GM23248 (cell line): ENCODE measurements around the gene GPR37. TPM values are rescaled to one million over a fixed set of nuclear protein-coding genes. Genes with fewer than 3 reads are reported as not detected.

Source experiments
- DNase-seq: peaks from one replicate; pipeline ENCODE4 v3.0.0-alpha.2; 2015
- H2AFZ ChIP-seq: fragments of 200-600 bp; sonication (generic); 2 replicates; pipeline ENCODE4 v1.6.1; 2016; ENCODE audit warnings: antibody characterized with exemption
- H3F3A ChIP-seq: fragments of 200-600 bp; sonication (generic); 2 replicates; pipeline ENCODE4 v1.6.1; 2016; ENCODE audit warnings: mild to moderate bottlenecking, antibody characterized with exemption, mixed run types; ENCODE audit not compliant: insufficient read depth
- H3K27ac ChIP-seq: fragments of 200-600 bp; sonication (generic); 2 replicates; pipeline ENCODE4 v1.5.1; 2016; ENCODE audit warnings: mild to moderate bottlenecking
- H3K27me3 ChIP-seq: fragments of 200-600 bp; sonication (generic); replicated peaks from 2 replicates; pipeline ENCODE4 v1.6.1; 2016; ENCODE audit warnings: mild to moderate bottlenecking; ENCODE audit not compliant: insufficient read depth
- H3K36me3 ChIP-seq: fragments of 200-600 bp; sonication (generic); 2 replicates; pipeline ENCODE4 v1.6.1; 2016; ENCODE audit warnings: low read depth, mild to moderate bottlenecking
- H3K4me1 ChIP-seq: fragments of 200-600 bp; sonication (generic); 2 replicates; pipeline ENCODE4 v1.6.1; 2016; ENCODE audit warnings: mild to moderate bottlenecking; ENCODE audit not compliant: insufficient read depth
- H3K4me2 ChIP-seq: fragments of 200-600 bp; sonication (generic); one replicate; pipeline ENCODE4 v1.6.1; 2016; ENCODE audit warnings: mild to moderate bottlenecking; ENCODE audit not compliant: unreplicated experiment
- H3K4me3 ChIP-seq: fragments of 200-600 bp; sonication (generic); 2 replicates; pipeline ENCODE4 v1.5.1; 2016; ENCODE audit warnings: mild to moderate bottlenecking
- H3K79me2 ChIP-seq: fragments of 200-600 bp; sonication (generic); 2 replicates; pipeline ENCODE4 v1.6.1; 2016; ENCODE audit warnings: mild to moderate bottlenecking; ENCODE audit not compliant: insufficient read depth
- H3K9ac ChIP-seq: fragments of 200-600 bp; sonication (generic); 2 replicates; pipeline ENCODE4 v1.6.1; 2016; ENCODE audit warnings: mild to moderate bottlenecking
- H3K9me2 ChIP-seq: fragments of 200-600 bp; sonication (generic); 2 replicates; pipeline ENCODE4 v1.6.1; 2016; ENCODE audit warnings: mixed run types, mild to moderate bottlenecking, moderate library complexity; ENCODE audit not compliant: insufficient read depth
- H3K9me3 ChIP-seq: fragments of 200-600 bp; sonication (generic); one replicate; pipeline ENCODE4 v1.6.1; 2017; ENCODE audit warnings: low read depth
- H4K20me1 ChIP-seq: fragments of 200-600 bp; sonication (generic); 2 replicates; pipeline ENCODE4 v1.6.0; 2016; ENCODE audit not compliant: insufficient read depth
- EZH2 ChIP-seq: fragments of 200-600 bp; sonication (generic); IDR thresholded peaks from 2 replicates; pipeline ENCODE4 v1.6.1; 2018; ENCODE audit warnings: antibody characterized with exemption, mild to moderate bottlenecking; ENCODE audit not compliant: insufficient read depth, poor library complexity, severe bottlenecking
- EZH2phosphoT487 ChIP-seq: fragments of 200-600 bp; sonication (generic); IDR thresholded peaks from 2 replicates; pipeline ENCODE4 v1.6.1; 2018; ENCODE audit warnings: antibody characterized with exemption, moderate library complexity, mild to moderate bottlenecking, low read depth; ENCODE audit not compliant: insufficient read depth
- WGBS, 2 experiments: methylation state at CpG; one replicate each; pipeline ENCODE4 v1.1.6; 2015 to 2017; ENCODE audit warnings: low lambda C conversion rate in 2 of 2, low coverage in 1 of 2; ENCODE audit errors: missing lambda C conversion rate in 2 of 2; 5-methylcytosine and 5-hydroxymethylcytosine counted together
- in situ Hi-C: fragments of 300-500 bp; cut with MboI; formaldehyde crosslinking; loops from 2 replicates; pipeline ENCODE4 v1.15.0; 2020
- polyA plus RNA-seq: library from polyadenylated mRNA; unstranded; fragments of >200 nt; fragmentation: Nextera tagmentation; extraction: Ambion mirVana; gene quantifications from 2 replicates; pipeline ENCODE4 v1.2.1, GENCODE V29; 2016
- total RNA-seq: library from RNA; depleted of rRNA; stranded (reverse); fragments of >200 nt; shearing (Covaris generic); gene quantifications from 2 replicates; pipeline ENCODE4 v1.2.3, GENCODE V29; 2014

The GPR37 gene
- total and polyA plus RNA-seq, 2 experiments from 2014 or later = not detected

GRCh38 chr7:124738639-124739038 lies 27.0 kb downstream of the GPR37 start:
- Histone ChIP-seq H3K9me3 (no peaks in the 10 kb centered on the region), H3K4me1 (no peaks in the 10 kb centered on the region), H4K20me1 (no peaks in the 10 kb centered on the region), H3K27ac (no peak overlapping the region), H3K79me2 (no peaks in the 10 kb centered on the region), H3K9me2 (no peaks in the 10 kb centered on the region), H2AFZ (no peak overlapping the region), H3K36me3 (no peaks in the 10 kb centered on the region), H3K4me3 (no peak overlapping the region), H3K9ac (no peak overlapping the region), H3K4me2 (no peak overlapping the region), H3K27me3 (no peaks in the 10 kb centered on the region), H3F3A (no peaks in the 10 kb centered on the region)
- no peak for DNase-seq
- no peak for TF ChIP-seq EZH2
- no peak for TF ChIP-seq EZH2phosphoT487
- 5 to 6% methylated on average over 3 of the region's 3 CpGs for WGBS, 2 experiments
- in situ Hi-C loops = no loop called here

- WGBS, 2 experiments = 6 to 13% methylated on average over 2 of the region's 2 CpGs
These were observed 27.8 kb downstream of the GPR37 start for GRCh38 chr7:124737760-124738300.

GRCh38 chr7:124728610-124729009 lies 37.0 kb downstream of the GPR37 start:
- H3F3A ChIP-seq = no peaks in the 10 kb centered on the region
- no peaks in the 10 kb centered on the region for H3K79me2 ChIP-seq
- no peaks in the 10 kb centered on the region for H3K9me3 ChIP-seq
- no peak overlapping the region for H3K9ac ChIP-seq
- no peak for TF ChIP-seq EZH2phosphoT487
- H3K4me3 ChIP-seq = no peak overlapping the region
- no peaks in the 10 kb centered on the region for H4K20me1 ChIP-seq
- no peaks in the 10 kb centered on the region for H3K36me3 ChIP-seq
- no peaks in the 10 kb centered on the region for H3K4me1 ChIP-seq
- H3K27ac ChIP-seq = no peak overlapping the region
- DNase-seq = no peak
- H3K4me2 ChIP-seq = no peak overlapping the region
- in situ Hi-C loops = no loop called here
- 0 to 5% methylated on average over 1 of the region's 1 CpG for WGBS, 2 experiments
- H3K27me3 ChIP-seq = no peaks in the 10 kb centered on the region
- H3K9me2 ChIP-seq = no peaks in the 10 kb centered on the region; the same call in 1 of the 2 replicates
- no peak overlapping the region for H2AFZ ChIP-seq

More at GRCh38 chr7:124737760-124738300, 27.8 kb downstream of the GPR37 start:
- Histone ChIP-seq H3K79me2 (no peaks in the 10 kb centered on the region), H3K9me2 (no peaks in the 10 kb centered on the region), H3K4me1 (no peaks in the 10 kb centered on the region), H2AFZ (no peak overlapping the region), H3K27ac (no peak overlapping the region), H3F3A (no peaks in the 10 kb centered on the region), H4K20me1 (no peaks in the 10 kb centered on the region), H3K4me3 (no peak overlapping the region), H3K27me3 (no peaks in the 10 kb centered on the region), H3K36me3 (no peaks in the 10 kb centered on the region), H3K4me2 (no peak overlapping the region), H3K9me3 (no peaks in the 10 kb centered on the region), H3K9ac (no peak overlapping the region)
- no peak for DNase-seq
- in situ Hi-C loops = no loop called here
- TF ChIP-seq EZH2phosphoT487 (no peak), EZH2 (no peak)

GRCh38 chr7:124724507-124725192 lies 40.9 kb downstream of the GPR37 start:
- in situ Hi-C loops = no loop called here
- Histone ChIP-seq H2AFZ (no peak overlapping the region), H4K20me1 (no peaks in the 10 kb centered on the region), H3K4me3 (no peak overlapping the region), H3K4me2 (no peak overlapping the region), H3K4me1 (no peaks in the 10 kb centered on the region), H3K9ac (no peak overlapping the region), H3K36me3 (no peaks in the 10 kb centered on the region), H3K9me2 (no peaks in the 10 kb centered on the region; the same call in 1 of the 2 replicates), H3F3A (no peaks in the 10 kb centered on the region), H3K27me3 (no peaks in the 10 kb centered on the region), H3K79me2 (no peaks in the 10 kb centered on the region), H3K27ac (no peak overlapping the region), H3K9me3 (no peaks in the 10 kb centered on the region)
- TF ChIP-seq EZH2 (no peak), EZH2phosphoT487 (no peak)
- WGBS, 2 experiments = 10 to 17% methylated on average over 4 of the region's 4 CpGs
- no peak for DNase-seq
